ENCODE results near the gene C3orf18. TPM values are rescaled to one million over a fixed set of nuclear protein-coding genes. Genes with fewer than 3 reads are reported as not detected.

Gene C3orf18
- 19.4 TPM for polyA plus RNA-seq (ENCODE audit: insufficient read length)
- long read RNA-seq, donor 1, partial matches to known transcripts: 0 of 4 reads
- long read RNA-seq, donor 1, other reads (novel, unspliced or antisense): 0 of 4 reads
- long read RNA-seq, donor 2, transcript C3orf18-210 (4 exons, 788 nt): major isoform, 6 of 8 reads
- long read RNA-seq, donor 2, partial matches to known transcripts: 0 of 8 reads
- long read RNA-seq, donor 2, other reads (novel, unspliced or antisense): 0 of 8 reads
- long read RNA-seq, donor 3, partial matches to known transcripts: 0 of 3 reads
- long read RNA-seq, donor 3, other reads (novel, unspliced or antisense): 0 of 3 reads
- long read RNA-seq, donor 4, partial matches to known transcripts: 0 of 1 reads
- long read RNA-seq, donor 4, other reads (novel, unspliced or antisense): 0 of 1 reads
- long read RNA-seq, donor 5: 0 reads
- long read RNA-seq, donor 6, partial matches to known transcripts: 6 of 13 reads
- long read RNA-seq, donor 6, other reads (novel, unspliced or antisense): 0 of 13 reads
- long read RNA-seq, donor 7, partial matches to known transcripts: 19 of 26 reads
- long read RNA-seq, donor 7, other reads (novel, unspliced or antisense): 5 of 26 reads
- long read RNA-seq, donor 8, partial matches to known transcripts: 0 of 2 reads
- long read RNA-seq, donor 8, other reads (novel, unspliced or antisense): 0 of 2 reads

GRCh38 chr3:50567386-50568167, at the start of gene C3orf18:
TSS of gene C3orf18 (minus strand) at chr3:50567747. CDS start at chr3:50565699, 2,048 bp downstream.
- peak; percentile 85 for DNase-seq

GRCh38 chr3:50616770-50617095, 49.2 kb upstream of the C3orf18 start:
- peak; percentile 94 for DNase-seq

DNA sequence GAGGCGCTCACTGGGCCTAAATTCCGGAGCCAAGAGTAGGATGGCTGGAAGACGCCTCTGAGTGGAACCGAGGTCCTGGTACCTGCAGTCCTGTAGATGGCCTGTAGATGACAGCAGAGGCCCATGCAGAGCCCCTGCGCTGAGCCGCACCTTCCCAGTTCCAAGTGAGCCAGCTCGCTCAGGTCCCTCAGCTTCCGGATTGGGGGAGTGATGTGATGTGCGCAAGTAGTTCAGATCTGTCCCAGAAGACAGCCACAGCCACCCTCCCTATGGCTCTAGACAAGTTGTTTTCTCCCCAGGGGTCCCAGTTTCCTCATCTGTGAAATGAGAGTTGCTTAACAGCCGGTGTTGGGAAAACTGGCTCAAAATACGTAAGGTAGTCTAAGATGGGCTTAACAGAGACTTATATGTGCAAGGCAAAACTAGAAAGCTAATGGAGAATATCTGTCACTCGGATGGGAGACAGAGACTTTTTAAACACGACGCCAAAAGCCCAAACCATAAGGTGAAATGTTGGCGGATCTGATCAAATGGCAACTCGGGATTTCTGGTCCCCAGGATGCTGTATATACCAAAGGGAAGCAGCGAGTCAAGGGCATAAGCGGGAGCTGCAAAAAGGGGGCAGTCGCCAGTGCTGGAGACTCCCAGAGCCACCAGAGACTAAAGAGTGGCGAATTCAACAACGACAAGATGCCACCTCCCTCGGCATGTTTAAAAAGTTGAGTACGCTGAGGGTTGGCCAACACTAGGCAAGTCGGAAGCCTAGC, 48.6 kb upstream of the C3orf18 start:
- peak; percentile 77 for DNase-seq

DNA sequence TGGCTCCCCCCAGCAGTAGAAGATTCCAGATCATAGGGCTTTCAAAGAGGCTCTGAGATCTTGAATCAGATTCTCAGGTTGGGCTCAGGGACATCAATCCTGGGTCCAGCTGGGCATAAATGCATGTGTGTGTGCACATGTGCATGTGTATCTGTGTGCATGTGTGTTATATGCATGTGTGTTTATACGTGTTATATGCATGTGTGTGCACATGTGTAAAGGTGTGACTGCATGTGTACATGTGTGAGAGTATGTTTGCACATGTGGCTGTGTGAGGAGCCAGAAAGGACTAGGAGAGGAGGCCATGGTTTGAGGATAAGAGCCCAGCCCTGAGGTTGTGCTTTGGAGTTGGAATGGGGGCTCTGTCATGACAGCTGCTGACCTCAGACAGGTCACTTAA, 47.6 kb upstream of the C3orf18 start:
- DNase-seq: no peak

- no peak for DNase-seq
Measured at GRCh38 chr3:50612970-50613846, 45.7 kb upstream of the C3orf18 start.

DNA sequence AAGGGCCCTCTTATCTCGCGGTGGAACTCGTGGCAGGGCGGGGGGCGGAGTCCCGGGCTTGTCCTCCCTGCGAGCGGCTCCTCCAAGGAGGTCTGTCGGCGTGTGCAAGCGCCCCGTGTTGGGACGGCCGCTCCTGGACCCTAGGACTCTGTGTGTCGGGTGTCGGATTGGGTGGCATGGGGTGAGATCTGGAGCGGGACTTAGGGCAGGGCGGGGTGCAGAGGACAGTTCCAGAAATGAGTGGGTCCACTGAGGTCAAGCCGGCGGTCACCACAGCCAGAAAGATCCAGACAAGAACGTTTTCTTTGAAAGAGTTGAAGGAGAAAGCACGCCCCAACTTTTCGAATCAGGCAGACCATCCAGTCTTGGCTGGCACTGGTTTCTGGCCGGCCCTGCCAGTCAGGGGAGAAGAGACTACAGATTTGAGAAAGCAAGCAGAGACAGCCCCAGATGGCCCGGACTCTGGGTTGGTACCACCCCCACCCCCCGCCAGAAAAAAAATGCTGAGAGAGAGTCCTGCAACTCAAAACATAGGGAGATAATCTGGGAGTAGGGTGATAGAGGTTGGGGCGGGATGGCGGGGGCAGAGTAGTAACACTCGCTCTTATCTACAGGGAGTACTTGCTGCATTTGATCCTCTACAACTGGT, 44.8 kb upstream of the C3orf18 start:
- DNase-seq: no peak

DNA sequence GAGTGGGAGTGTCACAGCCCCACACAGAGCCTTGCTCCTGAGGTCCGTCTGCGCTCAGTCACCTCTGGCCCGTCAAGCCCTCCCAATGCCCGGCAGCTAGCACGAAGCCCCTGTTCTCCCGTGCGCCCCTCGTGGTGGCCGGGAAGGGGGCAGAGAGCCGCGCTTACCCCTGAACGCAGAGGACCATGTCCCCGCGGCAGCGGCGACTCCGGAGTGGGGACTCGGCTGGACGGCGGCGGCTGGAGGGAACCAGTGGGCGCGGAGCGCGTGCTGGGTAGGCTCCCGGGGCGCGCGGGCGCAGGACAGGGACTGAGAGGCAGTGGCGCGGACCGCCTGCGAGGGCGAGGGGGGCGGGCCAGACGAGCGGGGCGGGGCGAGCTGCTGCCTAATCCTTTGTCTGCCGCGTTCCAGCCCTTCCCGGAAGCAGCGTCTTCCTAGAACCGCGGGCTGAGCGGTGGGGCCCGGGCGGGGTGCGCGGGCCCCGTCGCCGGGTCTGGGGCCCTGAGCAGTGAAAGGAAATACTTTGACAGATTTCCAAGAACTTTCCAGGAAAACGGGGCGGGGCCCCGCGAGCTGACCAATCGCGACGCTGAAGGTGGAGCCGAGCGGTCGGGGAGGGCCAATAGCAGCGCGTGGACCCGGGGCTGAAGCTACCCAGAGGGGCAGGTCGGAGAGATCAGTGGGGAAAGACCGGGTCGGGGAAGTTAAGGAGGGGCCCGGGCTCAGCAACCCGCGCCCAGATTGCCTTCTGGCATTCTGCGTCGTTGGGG, 44.1 kb upstream of the C3orf18 start, which contains the start of gene CISH:
CISH (minus strand) TSS at position 311 of the 770 bp plus-strand sequence; CDS start at position 187, 124 bp downstream.
- DNase-seq: peak; percentile 98

DNA sequence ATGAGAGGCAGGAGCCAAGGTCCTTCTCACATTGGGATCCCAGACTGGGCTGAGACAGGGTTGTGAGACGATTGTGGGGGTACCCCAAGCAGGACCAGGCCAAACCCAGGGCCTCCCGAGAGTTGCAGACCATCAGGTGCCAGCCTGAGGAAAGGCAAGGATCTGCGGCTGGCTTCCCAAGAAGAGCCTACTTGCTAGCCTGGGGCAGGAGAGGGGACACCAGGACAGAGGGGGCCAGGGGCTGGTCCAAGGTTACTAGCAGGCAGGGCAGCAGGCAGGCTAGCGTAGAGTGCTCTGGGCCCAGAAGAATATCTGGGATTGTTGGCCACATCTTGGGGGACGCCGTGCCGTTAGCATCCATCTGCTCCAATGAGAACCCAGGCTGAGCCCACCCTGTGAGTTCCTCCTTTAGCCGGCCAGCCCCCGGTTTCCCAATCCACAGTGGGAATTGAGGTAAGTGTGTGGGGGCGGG, 43.5 kb upstream of the C3orf18 start:
- DNase-seq: no peak

GRCh38 chr3:50610181-50610971, 42.8 kb upstream of the C3orf18 start:
- no peak for DNase-seq

GRCh38 chr3:50609763-50610085, 42.2 kb upstream of the C3orf18 start:
- DNase-seq: no peak

- DNase-seq: no peak
Measured at GRCh38 chr3:50609071-50609762, 41.7 kb upstream of the C3orf18 start.

- no peak for DNase-seq
Measured at GRCh38 chr3:50608278-50608677, 40.7 kb upstream of the C3orf18 start.

- DNase-seq: no peak
Measured at GRCh38 chr3:50607271-50608091, 39.9 kb upstream of the C3orf18 start.

GRCh38 chr3:50606596-50606995, 39.0 kb upstream of the C3orf18 start:
- DNase-seq: no peak

GRCh38 chr3:50605901-50606326, 38.4 kb upstream of the C3orf18 start:
- no peak for DNase-seq

DNA sequence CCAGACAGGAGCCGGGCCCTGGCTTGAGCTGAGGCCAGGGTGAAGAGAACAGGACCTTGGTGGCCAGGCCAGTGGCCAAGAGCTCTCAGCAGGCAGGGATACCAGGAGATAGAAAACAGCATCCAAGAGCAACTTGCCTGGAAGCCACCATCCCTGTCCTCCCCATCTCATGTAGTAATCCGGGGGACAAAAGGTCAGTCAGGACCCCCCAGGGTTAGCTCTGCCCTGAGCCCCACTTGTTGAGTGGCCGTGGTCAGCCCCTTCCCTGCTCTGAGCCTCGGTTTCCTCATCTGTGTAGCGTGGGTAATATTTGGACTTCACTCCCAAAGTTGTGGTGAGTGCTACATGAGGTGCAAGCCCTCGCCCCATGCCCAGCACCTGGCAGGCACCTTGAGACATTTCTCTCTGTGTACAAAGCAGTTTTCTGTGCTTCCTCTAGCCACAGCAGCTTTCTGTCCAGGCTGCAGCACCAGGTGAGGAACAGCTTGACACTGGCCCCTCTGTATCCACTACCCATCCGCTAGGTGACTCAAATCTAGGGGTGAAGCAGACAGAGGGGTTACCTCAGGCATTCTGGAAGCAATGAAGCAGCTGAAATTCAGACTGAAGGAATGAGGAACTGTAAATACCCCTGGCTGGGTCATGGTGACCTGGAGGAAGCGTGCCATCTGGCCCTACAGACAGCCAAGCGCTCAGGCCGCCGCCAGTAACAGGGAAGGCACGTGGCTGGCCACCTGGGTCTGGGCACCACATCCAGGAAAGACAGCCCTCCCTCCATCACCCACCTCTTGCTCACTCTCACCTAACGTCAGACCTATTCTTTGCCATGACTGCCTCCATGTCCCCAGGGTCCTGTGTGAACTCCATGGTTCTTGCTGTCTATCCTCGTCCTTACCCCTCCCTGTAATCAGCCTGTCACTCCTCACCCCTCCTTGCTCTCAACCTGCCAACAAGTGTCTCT, 37.4 kb upstream of the C3orf18 start:
- DNase-seq: no peak

All from left kidney (tissue), 8 donors.